Medulla oblongata (tissue), 1 donor: Measurements from ENCODE around the gene HACD2.
"Not testable (repeated sequence)": the region's sequence is repeated elsewhere in the genome, so short reads cannot be mapped to it uniquely, and the experiment has no call there.

Experiments used
- DNase-seq: peaks from one replicate; pipeline ENCODE4 v3.0.0-alpha.2; 2015; ENCODE audit errors: extremely low spot score

Gene HACD2

GRCh38 chr3:123525433-123525832 lies 59.4 kb downstream of the HACD2 start:
- no peak for DNase-seq

DNA sequence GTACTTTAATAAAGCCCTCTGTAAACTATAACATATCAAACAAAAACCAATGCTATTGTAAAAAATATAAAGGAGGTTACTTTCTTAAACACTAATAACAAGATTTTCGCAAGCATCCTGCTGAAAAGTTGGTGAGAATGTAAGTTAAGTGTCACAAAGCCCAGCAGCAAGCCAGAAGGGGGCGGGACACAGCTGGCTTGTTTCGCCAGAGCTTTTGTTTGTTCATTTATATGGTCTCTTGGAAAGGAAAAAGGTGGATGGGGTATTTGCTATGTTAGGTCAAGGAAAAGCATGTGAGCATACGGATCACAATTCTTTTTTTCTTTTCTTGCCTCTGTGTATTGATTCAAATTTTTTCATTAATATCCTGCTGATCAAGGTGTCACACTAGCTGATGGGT lies 59.9 kb downstream of the HACD2 start:
- DNase-seq: no peak

- DNase-seq: peak; percentile 12
These were observed 61.8 kb downstream of the HACD2 start for GRCh38 chr3:123523023-123523412.

DNA sequence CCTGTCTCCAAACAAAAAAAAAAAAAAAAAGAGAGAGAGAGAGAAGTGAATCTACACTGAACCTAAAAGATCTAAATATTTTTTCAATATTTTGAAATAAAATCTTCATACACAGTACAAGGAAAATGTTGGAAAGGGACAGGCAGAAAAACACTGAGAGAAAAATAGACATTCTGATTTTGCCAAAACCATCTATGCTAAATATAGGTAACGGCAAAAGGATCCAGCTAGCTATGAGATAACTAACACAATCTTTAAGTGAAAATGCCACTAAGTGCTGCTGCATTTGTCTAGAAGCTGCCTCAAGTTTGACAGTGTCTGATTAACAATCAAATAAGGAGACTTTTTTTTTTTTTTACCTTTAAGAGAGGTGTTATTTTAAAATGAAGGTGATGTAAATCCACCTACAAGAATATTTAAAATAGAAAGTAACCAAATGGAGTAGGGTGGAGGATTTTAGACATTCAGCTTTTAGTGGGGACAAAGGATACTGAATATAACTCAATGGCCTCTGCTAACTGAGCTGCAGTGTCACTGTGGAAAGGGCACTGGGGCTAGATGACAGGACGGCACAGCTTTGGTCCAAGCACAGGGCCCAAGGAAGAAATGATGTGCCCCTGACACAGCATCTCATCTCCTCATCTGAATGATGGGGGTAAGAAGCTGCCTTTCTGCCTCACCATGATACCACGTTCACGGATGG lies 62.4 kb downstream of the HACD2 start:
- DNase-seq: no peak

GRCh38 chr3:123521179-123521969 lies 63.5 kb downstream of the HACD2 start:
- no peak for DNase-seq

GRCh38 chr3:123520656-123521055 lies 64.2 kb downstream of the HACD2 start:
- no peak for DNase-seq

GRCh38 chr3:123518892-123519485 lies 65.9 kb downstream of the HACD2 start:
- no peak for DNase-seq

DNA sequence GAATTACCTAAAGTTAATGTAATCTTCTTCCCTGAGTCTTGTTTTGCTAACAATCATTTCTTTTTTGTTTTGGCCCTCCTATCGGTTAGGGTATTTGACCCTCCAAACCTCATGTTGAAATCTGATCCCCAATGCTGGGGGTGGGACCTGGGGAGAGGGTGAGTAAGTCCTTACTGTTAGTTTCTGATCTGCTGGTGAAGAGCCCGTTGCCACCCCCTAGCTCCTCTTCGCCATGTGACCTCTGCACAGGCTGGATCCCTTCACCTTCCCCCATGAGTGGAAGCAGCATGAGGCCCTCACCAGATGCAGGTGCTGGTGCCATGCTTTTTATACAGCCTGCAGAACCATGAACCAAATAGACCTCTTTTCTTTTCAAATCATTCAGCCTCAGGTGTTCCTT lies 73.1 kb downstream of the HACD2 start:
- no peak for DNase-seq

GRCh38 chr3:123511084-123511483 lies 73.8 kb downstream of the HACD2 start:
- no peak for DNase-seq

GRCh38 chr3:123508178-123508577 lies 76.7 kb downstream of the HACD2 start:
- no peak for DNase-seq

GRCh38 chr3:123505820-123506219 lies 79.0 kb downstream of the HACD2 start:
- no peak for DNase-seq

DNA sequence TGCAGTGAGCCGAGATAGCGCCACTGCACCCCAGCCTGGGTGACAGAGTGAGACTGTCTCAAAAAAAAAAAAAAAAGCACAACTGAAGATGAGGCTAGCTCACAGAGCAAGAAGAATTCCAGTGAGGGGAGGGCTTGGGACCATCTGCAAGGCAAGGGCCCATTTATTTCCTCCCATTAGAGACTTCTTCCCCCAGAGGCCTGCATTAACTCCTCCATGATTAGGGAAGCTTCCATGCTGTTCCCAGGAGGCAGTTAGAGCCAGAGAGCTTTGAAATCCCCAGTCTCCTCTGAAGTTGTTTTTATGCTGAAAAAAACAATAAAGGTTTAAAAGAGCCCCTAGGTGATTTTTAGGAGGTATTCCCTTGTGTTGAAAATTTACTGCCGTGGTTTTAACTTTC lies 81.7 kb downstream of the HACD2 start:
- no peak for DNase-seq

GRCh38 chr3:123499322-123499721 lies 85.5 kb downstream of the HACD2 start:
- DNase-seq: no peak

- DNase-seq: no peak
These were observed 86.1 kb downstream of the HACD2 start for GRCh38 chr3:123498761-123499160.

GRCh38 chr3:123493912-123494311 lies 90.9 kb downstream of the HACD2 start:
- no peak for DNase-seq

GRCh38 chr3:123491966-123492587 lies 92.8 kb downstream of the HACD2 start:
- DNase-seq: no peak

DNA sequence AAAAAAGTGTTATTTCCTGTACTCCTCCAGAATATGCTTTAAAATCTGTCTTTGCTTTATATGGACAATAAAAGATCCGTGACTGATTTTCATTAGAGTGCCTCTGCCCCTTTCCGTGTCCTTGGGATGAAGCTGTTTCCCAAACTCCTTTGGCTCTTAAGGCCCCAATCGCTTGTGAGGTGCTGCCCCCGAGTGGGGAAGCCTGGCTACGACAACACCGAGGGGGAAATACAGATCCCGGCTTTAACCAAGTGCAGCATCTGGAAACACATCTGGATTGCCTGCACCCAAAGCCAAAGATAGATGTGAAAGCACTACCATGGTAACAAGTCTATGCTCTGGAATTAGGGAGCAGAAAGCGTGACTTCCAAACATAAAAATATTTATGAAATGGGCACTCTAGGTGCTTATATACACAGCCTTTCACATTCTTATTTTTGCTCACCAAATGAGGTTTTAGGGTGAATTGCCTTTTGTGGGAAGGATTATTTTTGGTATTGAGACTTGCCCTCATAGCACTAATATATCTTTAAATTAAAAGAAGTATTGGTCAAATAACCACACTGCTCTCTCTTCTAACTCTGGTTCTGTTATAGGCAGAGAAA lies 95.4 kb downstream of the HACD2 start:
- peak; percentile 82 for DNase-seq

- no peak for DNase-seq
These were observed 96.1 kb downstream of the HACD2 start for GRCh38 chr3:123488645-123489347.

DNA sequence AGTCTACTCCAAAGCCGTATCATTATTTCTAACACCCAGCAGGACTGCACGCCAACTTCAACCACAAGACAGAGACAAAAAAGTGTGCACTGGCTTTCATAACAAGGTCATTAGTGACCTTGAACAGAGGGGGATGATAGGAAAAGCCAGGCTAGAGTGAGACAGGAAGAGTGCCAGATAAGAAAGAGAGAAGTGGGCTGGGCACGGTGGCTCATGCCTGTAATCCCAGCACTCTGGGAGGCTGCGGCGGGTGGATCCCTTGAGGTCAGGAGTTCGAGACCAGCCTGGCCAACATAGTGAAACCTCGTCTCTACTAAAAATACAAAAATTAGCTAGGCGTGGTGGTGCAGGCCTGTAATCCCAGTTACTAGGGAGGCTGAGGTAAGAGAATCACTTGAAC lies 97.8 kb downstream of the HACD2 start:
- not testable (repeated sequence) for DNase-seq

GRCh38 chr3:123486460-123486859 lies 98.4 kb downstream of the HACD2 start:
- DNase-seq: no peak

DNA sequence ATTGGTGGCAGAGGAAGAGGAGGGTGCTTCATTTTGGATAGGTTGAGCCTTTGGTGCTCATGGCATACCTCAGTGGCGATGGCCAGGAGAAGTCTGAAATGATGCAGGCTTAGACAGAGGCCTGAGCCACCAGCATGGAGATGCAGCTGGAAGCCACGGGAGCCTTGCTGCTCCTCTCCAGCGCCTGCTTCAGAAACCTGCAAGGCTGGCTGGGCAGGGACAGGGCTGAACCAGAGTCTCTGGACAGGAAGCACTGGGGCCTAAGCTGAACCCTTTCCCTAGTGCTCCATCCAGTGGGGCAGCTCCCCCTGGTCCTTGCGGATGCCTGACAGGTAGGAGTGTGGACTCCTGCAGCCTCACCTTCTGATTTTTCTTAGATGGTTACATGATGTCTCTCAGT lies 99.3 kb downstream of the HACD2 start:
- DNase-seq: no peak
